AG04449 (cell line): ENCODE results near the gene TNNT2.

ENCODE experiments used
- CTCF ChIA-PET: fragments of 350-600 bp; formaldehyde crosslinking; extraction: SDS; loops from one replicate; lab custom pipeline; 2021; ENCODE audit warnings: antibody characterized with exemption; lab: Yijun Ruan, JAX
- POLR2A ChIA-PET: fragments of 400-600, 350-600 bp; formaldehyde crosslinking; extraction: SDS; loops from one replicate; lab custom pipeline; 2020; ENCODE audit warnings: antibody characterized with exemption, inconsistent platforms; lab: Yijun Ruan, JAX
- DNase-seq: peaks from one replicate; pipeline ENCODE4 v3.0.0-alpha.2; 2010; ENCODE audit warnings: low read depth, low spot score
- H3K4me3 ChIP-seq: 2 replicates; pipeline ENCODE4 v1.5.1; 2011; ENCODE audit warnings: low read depth, mild to moderate bottlenecking, control low read depth, low read length
- TF ChIP-seq, protein P1 (sequence below): IDR thresholded peaks from one replicate; pipeline ENCODE4 v1.5.1; 2011; ENCODE audit warnings: mild to moderate bottlenecking, moderate library complexity, low read length, control low read depth, inconsistent platforms; ENCODE audit not compliant: insufficient read depth; ENCODE audit errors: missing control alignments

Gene TNNT2

DNA sequence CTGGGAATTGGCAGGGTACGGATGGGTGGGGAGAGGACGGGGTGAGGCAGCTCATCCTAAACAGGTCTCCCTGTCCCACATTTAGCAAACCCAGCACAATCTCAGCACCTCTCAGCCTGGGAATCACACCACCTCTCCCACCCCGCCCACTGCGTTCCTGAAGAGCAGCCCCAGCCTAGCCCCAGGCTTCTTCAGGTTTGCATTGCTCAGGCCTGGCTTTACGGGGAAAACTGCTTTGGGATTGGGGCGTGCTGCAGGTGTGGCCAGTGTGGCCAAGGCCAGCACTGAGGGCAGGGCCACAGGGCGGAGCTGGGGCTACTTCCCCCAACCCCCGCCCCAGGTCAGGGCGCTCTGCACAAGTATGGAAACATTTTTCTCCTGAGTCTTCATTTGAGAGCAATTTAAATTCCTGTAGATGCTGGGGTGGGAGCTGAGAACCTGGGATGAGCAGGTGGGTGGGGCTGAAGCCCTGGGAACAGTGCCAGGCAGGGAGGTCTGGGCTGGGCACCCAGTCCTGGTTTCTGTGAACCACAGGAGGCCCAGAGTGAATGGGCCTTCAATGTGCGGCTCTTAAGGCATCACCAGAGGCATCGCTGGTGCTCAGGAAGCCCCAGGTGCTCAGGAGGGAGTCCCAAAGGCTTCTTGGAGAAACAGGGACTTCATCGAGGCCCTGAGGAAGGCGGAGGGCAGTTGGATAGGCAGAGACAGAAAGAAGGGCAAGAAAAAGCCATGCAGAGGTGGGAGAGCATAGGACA is 24.1 kb downstream of the TNNT2 start:
- TF ChIP-seq, protein P1, sequence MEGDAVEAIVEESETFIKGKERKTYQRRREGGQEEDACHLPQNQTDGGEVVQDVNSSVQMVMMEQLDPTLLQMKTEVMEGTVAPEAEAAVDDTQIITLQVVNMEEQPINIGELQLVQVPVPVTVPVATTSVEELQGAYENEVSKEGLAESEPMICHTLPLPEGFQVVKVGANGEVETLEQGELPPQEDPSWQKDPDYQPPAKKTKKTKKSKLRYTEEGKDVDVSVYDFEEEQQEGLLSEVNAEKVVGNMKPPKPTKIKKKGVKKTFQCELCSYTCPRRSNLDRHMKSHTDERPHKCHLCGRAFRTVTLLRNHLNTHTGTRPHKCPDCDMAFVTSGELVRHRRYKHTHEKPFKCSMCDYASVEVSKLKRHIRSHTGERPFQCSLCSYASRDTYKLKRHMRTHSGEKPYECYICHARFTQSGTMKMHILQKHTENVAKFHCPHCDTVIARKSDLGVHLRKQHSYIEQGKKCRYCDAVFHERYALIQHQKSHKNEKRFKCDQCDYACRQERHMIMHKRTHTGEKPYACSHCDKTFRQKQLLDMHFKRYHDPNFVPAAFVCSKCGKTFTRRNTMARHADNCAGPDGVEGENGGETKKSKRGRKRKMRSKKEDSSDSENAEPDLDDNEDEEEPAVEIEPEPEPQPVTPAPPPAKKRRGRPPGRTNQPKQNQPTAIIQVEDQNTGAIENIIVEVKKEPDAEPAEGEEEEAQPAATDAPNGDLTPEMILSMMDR: no peak
- DNase-seq: no peak
- CTCF ChIA-PET: interaction anchor here (1.4 to 4.3 kb wide), 2 partner anchors 8 to 99 kb away, joined by 9 to 19 read pairs; no protein-coding TSS in a partner anchor
- no peak overlapping the region for H3K4me3 ChIP-seq
- POLR2A ChIA-PET: no interaction called here

DNA sequence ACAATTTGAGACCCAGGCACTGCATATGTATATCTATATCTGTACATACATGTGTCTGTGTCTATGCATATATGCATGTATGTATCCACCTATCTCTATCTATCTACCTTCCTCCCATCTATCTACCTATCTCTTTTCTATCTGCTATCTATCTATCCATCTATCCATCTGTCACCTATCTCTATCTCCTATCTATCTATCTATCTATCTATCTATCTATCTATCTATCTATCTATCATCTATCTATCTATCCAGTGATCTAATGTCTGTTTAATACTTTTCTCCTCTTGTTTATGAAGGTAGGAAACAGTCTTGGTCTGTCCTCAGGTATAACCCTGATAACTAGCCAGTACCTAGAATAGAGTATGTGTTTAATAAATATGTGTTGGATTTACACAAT is 25.9 kb downstream of the TNNT2 start:
- DNase-seq: no peak
- CTCF ChIA-PET: no interaction called here
- TF ChIP-seq, protein P1: no peak
- H3K4me3 ChIP-seq: no peak overlapping the region
- POLR2A ChIA-PET: no interaction called here

DNA sequence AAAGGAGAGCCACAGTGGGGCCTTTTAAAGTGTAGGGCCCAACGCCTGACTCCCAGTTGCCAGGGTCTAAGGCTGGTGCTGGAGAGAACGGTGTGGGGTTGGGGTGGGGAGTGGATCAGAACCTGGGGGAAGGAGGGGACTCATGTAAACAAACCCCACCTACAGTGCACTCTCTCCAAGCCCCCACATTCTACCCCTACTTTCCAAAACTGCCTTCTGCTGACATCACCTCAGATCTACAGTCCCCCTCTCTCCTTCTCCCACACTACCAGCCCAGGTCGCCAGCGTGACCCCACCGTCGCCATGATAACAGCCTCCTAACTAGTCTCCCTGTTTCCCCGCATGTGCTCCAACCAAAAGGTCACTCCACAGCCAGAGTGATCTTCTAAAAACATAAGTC is 26.6 kb downstream of the TNNT2 start:
- DNase-seq: no peak
- ChIA-PET POLR2A (no interaction called here), CTCF (interaction anchor here (0.9 to 9.0 kb wide), 11 partner anchors 9 to 162 kb away, joined by 3 to 195 read pairs (median 71); no protein-coding TSS in a partner anchor)
- TF ChIP-seq, protein P1: no peak
- no peak overlapping the region for H3K4me3 ChIP-seq

DNA sequence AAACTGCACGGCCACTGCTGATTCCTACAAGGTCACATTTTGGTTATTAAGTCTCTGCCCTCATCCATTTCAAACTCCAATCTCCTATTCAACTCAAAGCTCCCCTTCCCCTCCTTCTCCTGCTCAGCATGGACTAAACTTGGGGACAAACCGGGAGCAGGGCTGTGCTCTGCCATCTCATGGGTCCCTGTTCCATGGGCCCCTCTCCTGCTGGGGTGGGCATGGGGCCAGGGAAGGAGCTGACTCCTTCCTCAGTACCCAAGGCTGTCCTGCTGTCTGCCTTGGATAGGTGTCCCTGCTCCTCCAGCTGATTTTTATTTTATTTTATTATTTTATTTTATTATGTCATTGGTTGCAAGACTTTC is 27.1 kb downstream of the TNNT2 start:
- POLR2A ChIA-PET: no interaction called here
- no peak for DNase-seq

DNA sequence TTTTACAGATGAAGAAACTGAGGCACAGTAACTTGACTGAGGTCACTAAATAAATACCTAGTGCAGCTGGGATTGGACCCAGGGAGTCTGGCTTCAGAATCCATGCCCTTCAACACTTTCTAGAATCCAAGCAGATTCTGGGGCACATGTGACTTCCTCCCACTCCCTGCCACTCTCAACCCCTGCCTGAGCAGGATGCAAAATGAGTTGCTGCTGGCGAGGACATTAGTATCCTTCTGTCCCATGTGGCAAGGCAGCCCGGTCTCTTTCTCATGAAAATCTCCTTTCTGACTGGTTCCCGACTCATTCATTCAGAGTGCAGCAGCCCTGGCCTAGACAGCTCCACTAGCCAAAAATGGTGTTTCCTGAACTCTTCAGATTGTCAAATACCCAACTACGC is 28.4 kb downstream of the TNNT2 start:
- TF ChIP-seq, protein P1: no peak
- H3K4me3 ChIP-seq: no peak overlapping the region
- ChIA-PET CTCF (interaction anchor here (0.7 to 9.0 kb wide), 23 partner anchors 11 to 202 kb away, joined by 3 to 195 read pairs (median 20); partner anchors contain the start of gene PKP1), POLR2A (no interaction called here)
- no peak for DNase-seq

More for the DNA sequence above, 27.1 kb downstream of the TNNT2 start:
- H3K4me3 ChIP-seq: no peak overlapping the region
- TF ChIP-seq, protein P1: no peak
- CTCF ChIA-PET: interaction anchor here (0.9 to 9.0 kb wide), 12 partner anchors 9 to 163 kb away, joined by 3 to 195 read pairs (median 70); no protein-coding TSS in a partner anchor

DNA sequence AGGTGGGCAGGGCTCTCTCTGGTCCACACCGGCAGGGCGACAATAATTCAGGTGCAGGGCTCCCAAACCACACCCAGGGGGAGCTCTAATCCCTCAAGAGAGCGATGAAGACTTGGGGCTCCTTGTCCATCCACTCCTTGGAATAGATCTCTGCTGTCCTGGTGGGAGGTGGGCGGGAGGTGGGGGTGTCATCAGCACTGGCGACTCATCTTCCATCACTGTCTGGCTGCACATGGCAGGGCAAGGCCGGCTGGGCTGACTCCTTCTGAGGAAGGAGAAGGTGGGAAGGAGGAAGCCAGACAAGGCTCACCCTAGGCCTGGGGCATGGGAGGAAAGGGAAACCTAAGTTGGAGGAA is 29.3 kb downstream of the TNNT2 start:
- POLR2A ChIA-PET: no interaction called here
- DNase-seq: no peak
- no peak overlapping the region for H3K4me3 ChIP-seq
- TF ChIP-seq, protein P1: peak; percentile 78
- CTCF ChIA-PET: interaction anchor here (0.7 to 9.0 kb wide), 23 partner anchors 11 to 201 kb away, joined by 3 to 195 read pairs (median 20); partner anchors contain the start of gene PKP1
